Left hindlimb (tissue), 1 donor: ENCODE results near the gene RHPN2.
"Not testable (repeated sequence)": the region's sequence is repeated elsewhere in the genome, so short reads cannot be mapped to it uniquely, and the experiment has no call there.

Experiments used
- DNase-seq: peaks from one replicate; pipeline ENCODE4 v3.0.0-alpha.2; 2018

RHPN2 gene

DNA sequence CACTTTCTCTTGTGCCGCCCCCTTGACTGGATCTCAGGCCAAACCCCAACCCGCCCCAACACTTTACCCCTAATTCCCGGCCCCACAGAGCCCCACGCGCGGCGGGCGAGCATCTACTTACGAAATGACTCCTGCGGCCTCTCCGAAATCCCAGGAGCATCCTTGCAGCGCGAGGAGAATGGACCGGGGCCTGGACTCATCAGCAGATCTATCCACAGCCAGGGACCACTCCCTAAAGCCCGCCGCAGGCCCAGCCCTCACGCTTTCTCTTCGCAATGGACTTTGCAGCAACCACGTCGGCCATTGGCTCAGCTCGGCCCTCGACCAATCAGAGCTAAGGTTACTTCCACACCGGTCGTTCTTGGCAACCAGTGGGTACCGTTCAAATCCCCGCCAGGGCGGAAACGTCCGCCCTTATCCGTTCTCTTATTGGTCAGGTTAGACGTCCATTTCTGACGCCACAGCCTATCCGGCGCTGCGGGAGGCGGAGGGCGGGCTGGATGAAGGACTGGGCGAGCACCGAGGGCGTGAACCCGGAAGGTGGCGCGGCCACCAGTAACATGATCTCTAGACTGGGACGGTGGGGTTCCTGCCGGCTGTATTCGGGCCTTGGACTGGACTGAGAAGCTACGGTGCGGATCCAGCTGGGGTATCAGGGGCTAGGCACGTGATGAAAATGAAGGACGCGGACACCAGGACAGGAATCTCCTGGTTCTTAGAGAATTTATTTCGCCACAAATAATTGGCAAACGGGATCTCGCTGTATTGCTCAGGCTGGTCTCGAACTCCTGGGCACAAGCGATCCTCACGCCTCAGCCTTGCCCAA lies 92.8 kb downstream of the RHPN2 start, which contains the start of the genes CEP89 and FAAP24:
Gene CEP89, minus strand, starts transcription at position 244 of the 826 bp plus-strand sequence. Its CDS starts 84 bp downstream, at position 160.
Gene FAAP24, plus strand, starts transcription at position 528 of the 826 bp plus-strand sequence. CDS start 955 bp downstream, outside the sequence.
- DNase-seq, result peak; percentile 99

DNA sequence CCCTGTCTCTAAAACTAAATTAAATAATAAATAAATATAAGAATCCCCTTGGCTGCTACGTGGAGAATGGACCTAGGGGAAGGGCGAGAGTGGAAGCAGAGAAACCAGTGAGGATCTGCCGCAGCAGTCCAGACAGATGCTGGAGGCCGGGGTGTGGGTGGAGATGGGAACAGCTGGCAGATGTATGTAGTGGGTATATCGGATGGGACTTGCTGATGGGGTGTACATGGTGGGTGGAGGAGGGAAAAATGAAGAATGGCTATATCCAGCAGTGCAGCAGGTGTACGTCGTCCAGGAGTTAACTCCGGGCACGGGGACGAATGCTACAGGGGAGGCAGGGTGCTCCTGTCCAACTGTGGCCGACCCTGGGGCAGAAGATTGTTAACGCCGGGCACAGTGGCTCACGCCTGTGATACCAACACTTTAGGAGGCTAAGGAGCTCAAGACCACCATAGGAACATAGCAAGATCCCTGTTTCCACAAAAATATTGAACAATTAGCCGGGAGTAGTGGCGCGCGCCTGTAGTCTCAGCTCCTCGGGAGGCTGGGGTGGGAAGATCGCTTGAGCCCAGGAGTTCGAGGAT lies 93.6 kb downstream of the RHPN2 start:
- no peak for DNase-seq

DNA sequence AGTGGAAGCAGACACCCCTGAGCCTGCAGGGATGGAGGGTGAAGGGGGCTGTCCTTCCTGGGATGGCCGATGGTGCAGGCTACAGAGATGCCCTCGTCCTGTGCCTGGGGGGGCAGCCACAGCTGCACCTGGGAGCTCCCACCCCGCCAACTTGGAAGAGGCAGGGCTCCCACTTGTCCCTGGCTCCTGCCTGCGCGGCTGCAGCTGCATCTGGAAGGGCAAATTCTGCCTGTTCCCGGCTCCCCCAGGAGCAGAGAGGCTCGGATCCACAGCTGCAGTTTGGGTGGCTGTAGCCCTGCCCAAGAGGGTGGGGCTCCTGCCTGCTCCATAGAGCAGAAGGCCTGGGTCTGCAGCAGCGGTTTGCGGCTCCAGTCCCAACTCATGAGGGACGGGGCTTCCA lies 95.1 kb downstream of the RHPN2 start:
- DNase-seq, result no peak

DNA sequence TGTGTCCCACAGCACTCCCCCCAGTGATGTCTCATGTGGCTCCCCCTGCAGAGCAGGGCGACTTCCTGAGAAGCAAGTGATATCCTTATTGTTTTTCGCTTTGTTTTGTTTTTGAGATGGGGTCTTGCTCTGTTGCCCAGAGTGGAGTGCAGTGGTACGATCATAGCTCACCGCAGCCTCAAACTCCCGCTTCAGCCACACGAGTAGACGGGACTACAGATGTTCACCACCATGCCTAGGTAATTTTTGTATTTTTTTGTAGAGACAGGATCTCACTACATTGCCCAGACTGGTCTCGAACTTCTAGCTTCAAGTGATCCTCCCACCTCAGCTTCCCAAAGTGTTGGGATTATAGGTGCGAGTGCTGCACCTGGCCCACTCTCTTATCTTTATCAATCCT lies 97.9 kb downstream of the RHPN2 start:
- no peak for DNase-seq

DNA sequence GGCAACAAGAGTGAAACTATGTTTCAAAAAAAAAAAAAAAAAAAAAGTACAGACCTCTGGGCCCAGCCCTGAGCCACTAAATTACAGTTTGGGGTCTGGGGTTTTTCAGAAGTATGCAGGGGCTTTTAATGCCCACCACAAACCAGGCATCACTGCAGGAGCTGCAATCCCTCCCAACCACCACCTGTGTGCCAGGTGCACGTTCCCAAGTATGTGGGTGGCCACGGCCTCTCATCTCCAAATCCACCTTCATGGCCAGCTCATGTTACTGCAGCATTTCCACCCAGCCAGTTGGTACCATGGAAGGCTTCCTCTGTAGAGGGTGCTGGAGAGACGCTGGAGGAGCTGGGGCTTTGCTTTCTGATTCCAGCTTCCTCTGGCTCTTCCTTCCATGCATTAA lies 119.4 kb downstream of the RHPN2 start:
- no peak for DNase-seq

DNA sequence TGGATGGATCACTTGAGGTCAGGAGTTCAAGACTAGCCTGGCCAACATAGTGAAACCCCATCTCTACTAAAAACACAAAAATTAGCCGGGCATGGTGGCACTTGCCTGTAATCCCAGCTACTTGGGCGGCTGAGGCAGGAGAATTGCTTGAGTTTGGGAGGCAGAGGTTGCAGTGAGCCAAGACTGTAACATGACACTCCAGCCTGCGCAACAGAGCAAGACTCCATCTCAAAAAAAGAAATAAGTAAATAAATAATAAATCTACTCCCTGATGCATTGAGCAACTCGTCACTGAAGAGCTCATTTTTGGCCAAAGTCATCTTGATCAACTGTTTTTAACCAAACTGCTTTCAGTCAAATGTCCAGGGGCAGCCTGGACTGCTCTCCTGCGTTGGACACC lies 123.4 kb downstream of the RHPN2 start:
- not testable (repeated sequence) for DNase-seq

DNA sequence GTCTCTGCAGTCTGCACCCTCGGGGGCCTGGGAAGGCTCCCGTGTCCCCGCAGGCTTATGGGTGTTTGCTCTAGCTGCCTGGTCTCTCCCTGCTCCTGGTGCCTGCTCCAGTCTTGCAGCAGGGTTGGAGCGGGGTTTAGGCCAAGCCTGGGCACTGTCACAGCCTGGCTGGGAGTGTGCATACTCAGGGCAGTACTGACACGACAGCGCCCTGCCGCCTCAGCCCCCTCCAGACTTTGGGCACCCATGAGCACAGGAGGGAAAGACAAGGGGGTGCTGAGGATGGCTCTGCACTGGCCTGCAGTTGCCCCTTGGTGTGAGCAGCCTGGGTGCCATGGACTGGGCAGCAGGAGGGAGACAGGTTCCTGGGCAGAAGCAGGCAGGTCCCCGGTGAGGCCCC lies 128.6 kb downstream of the RHPN2 start:
- DNase-seq, result no peak

DNA sequence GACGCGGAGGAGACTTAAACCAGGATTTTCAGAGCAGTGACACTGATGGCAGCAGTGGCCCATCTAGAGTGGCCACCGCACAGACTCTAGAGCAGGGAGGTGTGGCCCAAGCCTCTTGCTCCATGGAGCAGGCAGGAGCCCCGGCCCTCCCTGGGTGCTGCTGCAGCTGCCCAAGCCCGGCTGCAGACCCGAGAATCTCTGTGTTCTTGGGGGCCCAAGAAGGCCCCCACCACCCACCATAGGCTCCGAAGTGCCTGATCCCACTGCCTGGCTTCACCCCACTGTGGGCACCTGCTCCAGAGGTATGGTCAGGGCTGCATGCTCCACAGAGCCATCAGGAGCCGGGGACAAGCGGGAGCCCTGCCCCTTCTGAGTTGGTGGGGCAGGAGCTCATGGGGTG lies 129.1 kb downstream of the RHPN2 start:
- DNase-seq, result no peak

DNA sequence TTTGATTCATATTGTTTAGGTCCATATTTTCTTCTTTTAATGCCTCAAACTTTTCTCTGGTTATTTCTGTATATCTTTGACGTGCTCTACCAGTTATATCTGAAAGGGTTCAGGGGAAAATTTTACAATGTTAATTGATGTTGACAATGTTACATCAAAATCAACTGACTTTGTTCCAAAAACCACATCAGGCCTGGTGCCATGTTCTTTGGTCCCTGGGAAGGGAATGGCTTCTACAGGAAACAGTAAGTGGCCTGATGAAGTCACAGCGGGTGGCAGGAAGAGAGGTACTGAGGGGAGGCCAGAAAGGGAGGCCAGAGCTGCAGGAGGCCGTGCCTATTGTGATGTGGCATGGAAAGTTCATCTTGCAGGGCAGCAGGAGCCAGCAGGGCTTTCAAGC lies 131.1 kb downstream of the RHPN2 start:
- no peak for DNase-seq

DNA sequence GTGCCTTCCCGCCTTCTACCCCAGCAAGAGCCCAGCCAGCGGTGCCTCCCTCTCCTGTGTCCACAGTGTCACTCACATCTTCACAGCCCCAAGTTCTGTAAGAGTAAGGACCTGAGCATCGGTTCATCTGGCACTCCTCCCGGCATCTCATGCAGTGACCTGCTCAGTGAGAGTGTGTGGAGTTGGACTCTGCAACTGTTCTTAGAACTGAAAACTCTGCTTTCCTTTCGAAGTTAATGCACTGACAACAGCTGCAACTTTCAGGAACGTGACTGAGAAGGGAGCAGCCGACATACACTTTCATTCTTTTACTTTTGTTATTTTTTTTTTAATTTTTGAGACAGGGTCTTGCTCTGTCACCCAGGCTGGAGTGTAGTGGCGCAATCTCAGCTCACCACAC lies 134.1 kb downstream of the RHPN2 start:
- DNase-seq, result no peak

DNA sequence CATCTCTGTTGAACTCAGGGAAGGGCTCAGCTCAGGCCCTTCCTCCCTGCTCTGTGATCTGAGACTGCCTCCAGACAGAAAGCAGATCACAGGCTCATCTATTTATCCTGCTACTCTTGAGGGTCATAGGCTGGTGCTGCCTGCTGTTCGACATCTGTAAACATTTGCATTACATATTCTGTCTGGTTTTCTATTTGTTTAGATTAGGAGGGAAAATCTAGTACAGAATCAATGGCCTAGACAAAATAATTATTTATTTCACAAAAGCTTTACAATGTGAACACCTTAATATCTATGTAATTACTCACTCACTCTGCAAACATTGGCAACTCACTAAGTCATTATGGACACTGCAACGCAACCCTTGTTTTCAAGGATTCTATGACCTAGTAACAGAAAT lies 135.9 kb downstream of the RHPN2 start:
- no peak for DNase-seq
